ENCODE measurements around the gene MMD2. TPM values are rescaled to one million over a fixed set of nuclear protein-coding genes. Genes with fewer than 3 reads are reported as not detected.

The MMD2 gene
- total and polyA plus RNA-seq, 2 of the 8 experiments (the other 6 are each of a cell fraction or from before 2014, with no cell fraction given), result 0.14 TPM; not detected in 1

DNA sequence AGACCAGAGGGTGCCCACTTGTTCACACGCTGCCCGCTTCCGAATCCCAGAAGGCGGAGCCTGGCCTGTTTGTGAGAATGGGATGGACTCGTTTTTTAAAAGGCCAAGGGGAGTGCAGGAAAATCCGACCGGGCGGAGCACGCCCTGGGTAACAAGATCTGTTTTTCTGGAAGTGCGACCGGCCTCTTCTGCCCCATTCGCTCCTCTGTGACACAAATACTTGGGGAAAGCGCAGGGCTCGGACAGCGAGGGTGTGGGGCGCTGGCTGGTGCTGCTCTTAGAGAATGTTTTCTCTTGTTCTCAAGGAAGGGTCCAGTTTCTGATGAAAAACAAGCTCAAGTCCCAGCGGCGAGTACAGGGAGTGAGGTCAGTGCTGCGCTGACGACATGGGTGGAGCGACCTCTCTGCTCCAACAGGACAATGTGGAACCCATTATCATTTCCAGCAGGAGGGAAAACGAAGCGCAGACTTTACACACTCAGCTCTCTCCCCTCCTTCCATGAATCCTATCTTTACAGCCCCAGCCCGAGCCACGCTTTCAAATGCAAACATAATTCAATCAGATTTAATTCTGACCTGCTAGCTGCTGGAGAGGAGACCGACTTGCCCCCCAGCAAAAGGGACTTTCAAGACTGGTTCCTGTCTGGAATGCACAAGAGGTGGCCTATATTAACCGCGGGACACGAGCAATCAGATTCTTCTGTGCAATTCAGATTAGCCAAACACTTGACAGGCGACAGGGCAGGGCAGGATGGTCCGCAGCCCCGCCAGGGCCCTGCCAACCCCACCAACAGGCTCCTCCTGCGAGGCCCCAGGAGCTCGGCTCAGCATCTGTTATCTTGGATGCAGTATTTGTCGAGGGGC lies 76.6 kb downstream of the MMD2 start (continued):
- TF ChIP-seq SIN3A (conservative IDR thresholded peaks at IDR 0.05 in 1 of 2, IDR thresholded peaks at IDR 0.05 in 1 of 2; ENCODE audit: low read depth in 1 of 2, low read length in 2 of 2) (0 out of 4 replicates have a peak, but pooled peaks of 1 of the 2 experiments have one; percentile 4), RFX5 (IDR thresholded peaks at IDR 0.05; ENCODE audit: borderline replicate concordance, low read depth, low read length) (no peak), CREB1 (IDR thresholded peaks at IDR 0.05) (peak; percentile 74), TAF1 (IDR thresholded peaks at IDR 0.05; ENCODE audit: low read depth, low read length) (0 out of 2 replicates have a peak, but pooled peaks have one; percentile 19), TCF12 (IDR thresholded peaks at IDR 0.05; ENCODE audit: low read depth, low read length) (no peak)
- TF ChIP-seq, protein P1, sequence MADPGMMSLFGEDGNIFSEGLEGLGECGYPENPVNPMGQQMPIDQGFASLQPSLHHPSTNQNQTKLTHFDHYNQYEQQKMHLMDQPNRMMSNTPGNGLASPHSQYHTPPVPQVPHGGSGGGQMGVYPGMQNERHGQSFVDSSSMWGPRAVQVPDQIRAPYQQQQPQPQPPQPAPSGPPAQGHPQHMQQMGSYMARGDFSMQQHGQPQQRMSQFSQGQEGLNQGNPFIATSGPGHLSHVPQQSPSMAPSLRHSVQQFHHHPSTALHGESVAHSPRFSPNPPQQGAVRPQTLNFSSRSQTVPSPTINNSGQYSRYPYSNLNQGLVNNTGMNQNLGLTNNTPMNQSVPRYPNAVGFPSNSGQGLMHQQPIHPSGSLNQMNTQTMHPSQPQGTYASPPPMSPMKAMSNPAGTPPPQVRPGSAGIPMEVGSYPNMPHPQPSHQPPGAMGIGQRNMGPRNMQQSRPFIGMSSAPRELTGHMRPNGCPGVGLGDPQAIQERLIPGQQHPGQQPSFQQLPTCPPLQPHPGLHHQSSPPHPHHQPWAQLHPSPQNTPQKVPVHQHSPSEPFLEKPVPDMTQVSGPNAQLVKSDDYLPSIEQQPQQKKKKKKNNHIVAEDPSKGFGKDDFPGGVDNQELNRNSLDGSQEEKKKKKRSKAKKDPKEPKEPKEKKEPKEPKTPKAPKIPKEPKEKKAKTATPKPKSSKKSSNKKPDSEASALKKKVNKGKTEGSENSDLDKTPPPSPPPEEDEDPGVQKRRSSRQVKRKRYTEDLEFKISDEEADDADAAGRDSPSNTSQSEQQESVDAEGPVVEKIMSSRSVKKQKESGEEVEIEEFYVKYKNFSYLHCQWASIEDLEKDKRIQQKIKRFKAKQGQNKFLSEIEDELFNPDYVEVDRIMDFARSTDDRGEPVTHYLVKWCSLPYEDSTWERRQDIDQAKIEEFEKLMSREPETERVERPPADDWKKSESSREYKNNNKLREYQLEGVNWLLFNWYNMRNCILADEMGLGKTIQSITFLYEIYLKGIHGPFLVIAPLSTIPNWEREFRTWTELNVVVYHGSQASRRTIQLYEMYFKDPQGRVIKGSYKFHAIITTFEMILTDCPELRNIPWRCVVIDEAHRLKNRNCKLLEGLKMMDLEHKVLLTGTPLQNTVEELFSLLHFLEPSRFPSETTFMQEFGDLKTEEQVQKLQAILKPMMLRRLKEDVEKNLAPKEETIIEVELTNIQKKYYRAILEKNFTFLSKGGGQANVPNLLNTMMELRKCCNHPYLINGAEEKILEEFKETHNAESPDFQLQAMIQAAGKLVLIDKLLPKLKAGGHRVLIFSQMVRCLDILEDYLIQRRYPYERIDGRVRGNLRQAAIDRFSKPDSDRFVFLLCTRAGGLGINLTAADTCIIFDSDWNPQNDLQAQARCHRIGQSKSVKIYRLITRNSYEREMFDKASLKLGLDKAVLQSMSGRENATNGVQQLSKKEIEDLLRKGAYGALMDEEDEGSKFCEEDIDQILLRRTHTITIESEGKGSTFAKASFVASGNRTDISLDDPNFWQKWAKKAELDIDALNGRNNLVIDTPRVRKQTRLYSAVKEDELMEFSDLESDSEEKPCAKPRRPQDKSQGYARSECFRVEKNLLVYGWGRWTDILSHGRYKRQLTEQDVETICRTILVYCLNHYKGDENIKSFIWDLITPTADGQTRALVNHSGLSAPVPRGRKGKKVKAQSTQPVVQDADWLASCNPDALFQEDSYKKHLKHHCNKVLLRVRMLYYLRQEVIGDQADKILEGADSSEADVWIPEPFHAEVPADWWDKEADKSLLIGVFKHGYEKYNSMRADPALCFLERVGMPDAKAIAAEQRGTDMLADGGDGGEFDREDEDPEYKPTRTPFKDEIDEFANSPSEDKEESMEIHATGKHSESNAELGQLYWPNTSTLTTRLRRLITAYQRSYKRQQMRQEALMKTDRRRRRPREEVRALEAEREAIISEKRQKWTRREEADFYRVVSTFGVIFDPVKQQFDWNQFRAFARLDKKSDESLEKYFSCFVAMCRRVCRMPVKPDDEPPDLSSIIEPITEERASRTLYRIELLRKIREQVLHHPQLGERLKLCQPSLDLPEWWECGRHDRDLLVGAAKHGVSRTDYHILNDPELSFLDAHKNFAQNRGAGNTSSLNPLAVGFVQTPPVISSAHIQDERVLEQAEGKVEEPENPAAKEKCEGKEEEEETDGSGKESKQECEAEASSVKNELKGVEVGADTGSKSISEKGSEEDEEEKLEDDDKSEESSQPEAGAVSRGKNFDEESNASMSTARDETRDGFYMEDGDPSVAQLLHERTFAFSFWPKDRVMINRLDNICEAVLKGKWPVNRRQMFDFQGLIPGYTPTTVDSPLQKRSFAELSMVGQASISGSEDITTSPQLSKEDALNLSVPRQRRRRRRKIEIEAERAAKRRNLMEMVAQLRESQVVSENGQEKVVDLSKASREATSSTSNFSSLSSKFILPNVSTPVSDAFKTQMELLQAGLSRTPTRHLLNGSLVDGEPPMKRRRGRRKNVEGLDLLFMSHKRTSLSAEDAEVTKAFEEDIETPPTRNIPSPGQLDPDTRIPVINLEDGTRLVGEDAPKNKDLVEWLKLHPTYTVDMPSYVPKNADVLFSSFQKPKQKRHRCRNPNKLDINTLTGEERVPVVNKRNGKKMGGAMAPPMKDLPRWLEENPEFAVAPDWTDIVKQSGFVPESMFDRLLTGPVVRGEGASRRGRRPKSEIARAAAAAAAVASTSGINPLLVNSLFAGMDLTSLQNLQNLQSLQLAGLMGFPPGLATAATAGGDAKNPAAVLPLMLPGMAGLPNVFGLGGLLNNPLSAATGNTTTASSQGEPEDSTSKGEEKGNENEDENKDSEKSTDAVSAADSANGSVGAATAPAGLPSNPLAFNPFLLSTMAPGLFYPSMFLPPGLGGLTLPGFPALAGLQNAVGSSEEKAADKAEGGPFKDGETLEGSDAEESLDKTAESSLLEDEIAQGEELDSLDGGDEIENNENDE (IDR thresholded peaks at IDR 0.05; ENCODE audit: insufficient replicate concordance, low read length), result no peak

All from H1 (cell line).